Kidney (tissue), 14 donors: ENCODE data around the gene CDH12. TPM values are rescaled to one million over a fixed set of nuclear protein-coding genes. Genes with fewer than 3 reads are reported as not detected.
A peak's percentile ranks its signal among the peaks of the same experiment; 100 is the strongest.

ENCODE experiments used
- DNase-seq, 5 donors: peaks; one replicate each; pipeline ENCODE4 v3.0.0-alpha.2; 2013 to 2020
- FAIRE-seq: peaks from 2 replicates; lab custom pipeline; 2012; peaks lifted over from hg19 to GRCh38; lab: Jason Lieb, UNC
- H3K27ac ChIP-seq, 2 donors: one replicate each; pipeline ENCODE4 v1.7.0; 2013; ENCODE audit warnings: low read depth in 2 of 2, low read length in 2 of 2, inconsistent platforms in 1 of 2
- H3K27me3 ChIP-seq: one replicate; pipeline ENCODE4 v1.7.1; 2013; ENCODE audit warnings: low read length, inconsistent platforms; ENCODE audit not compliant: control insufficient read depth, insufficient read depth
- H3K36me3 ChIP-seq, 3 donors: one replicate each; pipeline versions ENCODE4 v1.7.0 to v1.7.1; 2013; ENCODE audit warnings: low read length in 3 of 3, control low read depth in 1 of 3, inconsistent platforms in 1 of 3; ENCODE audit not compliant: insufficient read depth in 3 of 3, control insufficient read depth in 2 of 3
- H3K4me1 ChIP-seq, 3 donors: one replicate each; pipeline versions ENCODE4 v1.7.0 to v1.7.1; 2013; ENCODE audit warnings: low read length in 3 of 3, inconsistent platforms in 1 of 3, low read depth in 1 of 3; ENCODE audit not compliant: control insufficient read depth in 2 of 3, insufficient read depth in 2 of 3
- H3K4me3 ChIP-seq, 3 donors: one replicate each; pipeline versions ENCODE4 v1.7.0 to v1.8.1; 2013; ENCODE audit warnings: low read length in 3 of 3, control low read depth in 1 of 3, inconsistent platforms in 1 of 3
- H3K9ac ChIP-seq, 3 donors: one replicate each; pipeline versions ENCODE4 v1.7.0 to v1.7.1; 2013; ENCODE audit warnings: low read length in 3 of 3, control low read depth in 1 of 3, inconsistent platforms in 1 of 3
- H3K9me3 ChIP-seq, 3 donors: one replicate each; pipeline versions ENCODE4 v1.7.0 to v1.7.1; 2013; ENCODE audit warnings: low read length in 3 of 3, control low read depth in 1 of 3, inconsistent platforms in 1 of 3; ENCODE audit not compliant: control insufficient read depth in 2 of 3, insufficient read depth in 1 of 3
- CTCF ChIP-seq: IDR thresholded peaks from 3 replicates; pipeline ENCODE4 v1.5.1; 2012; ENCODE audit warnings: mild to moderate bottlenecking, moderate library complexity, borderline replicate concordance; ENCODE audit not compliant: insufficient read depth; ENCODE audit errors: extremely low read depth
- intact Hi-C: fragments of 100-400 bp; cut with DNase I; formaldehyde crosslinking; loops from one replicate; pipeline ENCODE4 v1.11.1; 2022
- polyA plus RNA-seq: library from polyadenylated mRNA; stranded (reverse); fragments of 350-450 nt; fragmentation: Illumina TruSeq; extraction: RNeasy Lipid Tissue Mini Kit (QIAGEN cat#74804); gene quantifications from one replicate; pipeline ENCODE4 v1.2.3, GENCODE V29; 2014; ENCODE audit warnings: low read depth, low replicate concordance; ENCODE audit not compliant: insufficient read depth
- total RNA-seq: library from RNA; stranded (reverse); fragmentation: NEBNext Ultra II Directional; extraction: Animal tissue kit (Norgen Biotek cat#: 25700); gene quantifications from one replicate; pipeline ENCODE4 v1.2.1, GENCODE V29; 2021
- donor health status: control.
- donor health status: control.
- donor health status: control.
- donor health status: control.
- donor health status: control.
- donor health status: DM: yes; HTN: yes; CAD: no.
- donor health status: Normal renal cell carcinoma (clear cell type).

The CDH12 gene
- total and polyA plus RNA-seq, 2 donors from 2014 or later, result 0.17 TPM; not detected in 1

DNA sequence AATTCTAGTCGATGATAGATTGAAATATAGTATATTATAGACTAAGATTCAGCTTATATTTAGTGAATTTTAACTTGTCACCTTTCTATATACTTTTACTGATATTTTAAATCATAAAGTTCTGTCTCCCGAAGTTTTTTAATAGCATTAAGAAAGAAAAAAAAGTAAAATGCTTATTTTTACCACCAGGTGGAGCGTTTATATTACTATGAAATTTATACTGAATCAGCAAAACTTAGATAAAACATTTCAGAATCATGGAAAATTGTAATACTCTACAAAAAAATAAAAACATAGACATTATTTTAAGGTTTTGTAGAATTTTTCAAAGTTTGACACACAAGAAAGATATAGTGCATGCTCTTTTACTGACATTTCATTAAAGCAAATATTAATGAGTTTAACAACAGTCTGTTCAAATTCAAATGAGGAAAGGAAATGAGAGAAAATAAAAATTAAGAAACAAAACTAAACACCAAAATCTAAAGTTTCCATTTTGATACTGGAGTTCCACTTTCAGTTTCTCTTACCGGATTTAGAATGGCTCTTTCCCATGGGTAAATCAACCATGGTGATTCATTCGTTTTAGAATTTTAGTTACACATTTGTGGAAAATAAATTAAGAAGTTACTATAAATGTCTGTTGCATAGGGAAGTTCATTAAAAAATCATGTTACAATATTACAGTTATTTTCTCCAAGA is 1035.3 kb downstream of the CDH12 start:
- Histone ChIP-seq H3K9ac (no peak overlapping the region), H3K27ac (no peak overlapping the region), H3K4me3 (no peak overlapping the region), H3K27me3 (no peaks in the 10 kb centered on the region), H3K9me3 (no peaks in the 10 kb centered on the region), H3K4me1 (no peaks in the 10 kb centered on the region), H3K36me3 (no peaks in the 10 kb centered on the region)
- DNase-seq, result peak in 1 of 5 donors; percentile 6
- no peak for TF ChIP-seq CTCF
- intact Hi-C loops, result no loop called here
- FAIRE-seq, result peak; percentile 71

DNA sequence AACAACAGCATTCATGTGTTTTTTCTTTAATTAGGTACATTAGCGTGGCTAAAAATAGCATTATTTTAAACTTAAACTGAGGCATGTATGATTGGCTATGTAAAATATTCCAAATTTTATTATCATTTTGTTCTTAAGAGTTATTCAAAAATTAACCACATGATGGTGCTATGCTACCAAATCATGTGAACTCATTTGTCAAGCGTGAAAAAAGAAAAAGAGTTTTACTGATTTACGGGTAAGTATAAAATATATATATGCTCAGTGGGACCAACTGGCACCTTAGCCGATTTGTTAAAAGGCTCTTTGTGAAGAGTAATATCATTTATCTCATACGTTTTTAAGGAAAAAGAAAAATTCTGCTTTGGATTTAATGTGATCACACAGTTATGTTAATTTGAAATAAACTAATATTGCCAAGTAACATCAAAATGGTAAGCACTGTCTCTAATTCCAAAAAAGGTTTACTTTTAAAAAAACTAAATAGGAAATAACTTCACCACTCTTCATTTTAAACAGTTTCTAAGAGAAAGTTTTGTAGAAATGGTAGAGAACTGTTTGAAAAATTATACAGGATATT is 1042.3 kb downstream of the CDH12 start:
- TF ChIP-seq CTCF, result peak; percentile 16
- Histone ChIP-seq H3K4me3 (no peak overlapping the region), H3K27ac (no peak overlapping the region), H3K9ac (no peak overlapping the region), H3K36me3 (no peaks in the 10 kb centered on the region), H3K4me1 (no peaks in the 10 kb centered on the region), H3K27me3 (no peaks in the 10 kb centered on the region), H3K9me3 (no peaks in the 10 kb centered on the region)
- intact Hi-C loops, result no loop called here
- DNase-seq (peak in 2 of 5 donors; percentile 21 to 25), FAIRE-seq (peak; percentile 56)

DNA sequence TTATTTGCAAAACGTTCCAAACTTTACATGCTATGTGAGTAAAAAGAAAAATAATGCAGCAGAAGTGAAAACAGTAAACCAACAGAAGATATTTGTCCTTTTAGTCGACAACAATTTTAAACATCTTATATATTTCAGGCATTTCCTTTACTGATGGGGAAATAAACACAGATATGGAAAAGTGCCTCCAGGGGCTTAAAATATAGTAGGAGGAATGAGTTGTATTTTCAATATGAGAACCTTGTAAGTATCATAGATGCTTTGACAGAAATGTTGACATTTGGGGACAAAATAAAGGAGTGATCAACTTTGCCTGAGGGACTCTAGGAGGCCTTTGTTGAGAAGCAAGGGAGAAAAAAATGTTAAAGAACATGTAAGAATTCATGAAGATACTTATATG is 1043.5 kb downstream of the CDH12 start:
- intact Hi-C loops, result no loop called here
- H3K4me3 ChIP-seq, result no peak overlapping the region
- H3K9ac ChIP-seq, result no peak overlapping the region
- H3K36me3 ChIP-seq, result no peaks in the 10 kb centered on the region
- no peak overlapping the region for H3K27ac ChIP-seq
- no peak for TF ChIP-seq CTCF
- no peak for FAIRE-seq
- no peaks in the 10 kb centered on the region for H3K27me3 ChIP-seq
- H3K4me1 ChIP-seq, result no peaks in the 10 kb centered on the region
- no peaks in the 10 kb centered on the region for H3K9me3 ChIP-seq
- DNase-seq, result no peak
